HG03060 (cell line): ENCODE data around the gene DUSP5.
"Not testable (repeated sequence)": the region's sequence is repeated elsewhere in the genome, so short reads cannot be mapped to it uniquely, and the experiment has no call there.

Experiments
- ATAC-seq: cut with Tn5 transposase; IDR thresholded peaks from one replicate; pipeline ENCODE4 v1.9.1; 2021; ENCODE audit warnings: low read depth, moderate number of reproducible peaks; ENCODE audit not compliant: unreplicated experiment

The DUSP5 gene, protein sequence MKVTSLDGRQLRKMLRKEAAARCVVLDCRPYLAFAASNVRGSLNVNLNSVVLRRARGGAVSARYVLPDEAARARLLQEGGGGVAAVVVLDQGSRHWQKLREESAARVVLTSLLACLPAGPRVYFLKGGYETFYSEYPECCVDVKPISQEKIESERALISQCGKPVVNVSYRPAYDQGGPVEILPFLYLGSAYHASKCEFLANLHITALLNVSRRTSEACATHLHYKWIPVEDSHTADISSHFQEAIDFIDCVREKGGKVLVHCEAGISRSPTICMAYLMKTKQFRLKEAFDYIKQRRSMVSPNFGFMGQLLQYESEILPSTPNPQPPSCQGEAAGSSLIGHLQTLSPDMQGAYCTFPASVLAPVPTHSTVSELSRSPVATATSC

GRCh38 chr10:110497438-110498086 is at the start of gene DUSP5:
Gene DUSP5, plus strand, starts transcription at chr10:110497907. Its CDS starts 215 bp downstream, at chr10:110498122.
- ATAC-seq: peak; percentile 48

DNA sequence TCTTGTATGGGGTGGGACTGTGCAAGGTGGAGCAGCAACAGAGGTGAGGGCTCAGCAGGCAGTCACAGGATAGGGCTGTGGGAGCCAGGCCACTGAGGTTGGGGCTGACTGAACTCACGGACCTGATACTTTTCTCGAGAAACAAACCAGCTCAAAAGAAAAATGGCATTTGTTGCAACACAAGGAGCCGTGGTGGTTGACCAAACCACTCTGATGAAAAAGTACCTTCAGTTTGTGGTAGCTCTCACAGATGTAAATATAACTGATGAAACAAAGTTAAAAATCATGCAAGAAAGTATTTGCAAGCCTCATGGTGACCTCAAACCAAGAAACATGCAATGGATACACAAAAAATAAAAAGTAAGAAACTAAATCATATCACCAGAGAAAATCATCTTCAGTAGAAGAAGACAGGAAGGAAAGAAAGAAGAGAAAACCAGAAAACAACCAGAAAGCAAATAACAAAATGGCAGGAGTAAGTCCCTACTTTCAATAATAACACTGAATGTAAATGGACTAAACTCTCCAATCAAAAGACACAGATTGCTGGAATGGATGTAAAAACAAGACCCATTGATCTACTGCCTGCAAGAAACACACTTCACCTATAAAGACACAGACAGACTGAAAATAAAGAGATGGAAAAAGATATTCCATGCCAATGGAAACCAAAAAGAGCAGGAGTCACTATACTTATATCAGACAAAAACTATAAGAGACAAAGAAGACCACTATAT is 48.9 kb upstream of the DUSP5 start:
- ATAC-seq: no peak

DNA sequence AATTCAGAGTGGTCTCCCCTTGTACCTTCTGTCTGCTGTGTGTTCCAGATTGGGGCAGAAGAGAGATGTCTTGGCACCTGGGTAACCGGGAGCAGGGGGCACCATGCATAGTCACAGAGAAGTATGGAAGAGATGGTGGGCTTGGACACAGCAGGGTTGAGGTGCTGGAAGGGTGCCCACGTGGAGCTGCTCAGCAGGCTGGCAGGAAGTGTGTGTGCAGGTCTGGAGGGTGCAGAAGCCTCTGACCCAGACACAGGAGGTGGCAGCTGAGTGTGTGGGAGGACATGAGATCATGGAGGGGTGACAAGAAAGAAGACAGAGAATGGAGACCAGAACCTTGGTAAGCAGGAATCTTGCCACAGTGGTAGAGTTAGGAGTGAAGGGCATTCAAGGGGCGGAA is 42.3 kb upstream of the DUSP5 start:
- ATAC-seq: no peak

DNA sequence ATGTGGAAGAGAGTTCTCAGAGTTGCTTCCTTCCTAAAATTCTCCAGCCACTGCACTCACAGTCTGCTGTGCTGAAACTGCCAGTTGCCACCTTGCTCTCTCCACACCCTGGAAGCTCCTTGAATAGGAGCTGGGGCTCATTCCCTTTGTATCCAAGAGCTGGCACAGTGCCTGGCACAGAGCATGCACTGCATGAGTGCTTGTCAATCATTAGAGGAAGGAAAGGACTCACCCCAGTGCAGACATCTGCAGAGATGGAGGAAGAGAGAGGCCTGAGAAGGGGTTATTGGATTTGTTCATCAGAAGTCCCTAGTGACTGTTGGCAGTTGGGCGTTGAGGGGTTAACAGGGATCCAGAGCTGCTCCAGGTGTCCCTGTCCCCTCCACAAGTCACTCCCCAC is 41.7 kb upstream of the DUSP5 start:
- ATAC-seq: no peak

- ATAC-seq: no peak
Measured at GRCh38 chr10:110456523-110457091, 41.1 kb upstream of the DUSP5 start.

- ATAC-seq: no peak
Measured at GRCh38 chr10:110457851-110458250, 39.9 kb upstream of the DUSP5 start.

- ATAC-seq: no peak
Measured at GRCh38 chr10:110458266-110458920, 39.3 kb upstream of the DUSP5 start.

- ATAC-seq: no peak
Measured at GRCh38 chr10:110459600-110459999, 38.1 kb upstream of the DUSP5 start.

DNA sequence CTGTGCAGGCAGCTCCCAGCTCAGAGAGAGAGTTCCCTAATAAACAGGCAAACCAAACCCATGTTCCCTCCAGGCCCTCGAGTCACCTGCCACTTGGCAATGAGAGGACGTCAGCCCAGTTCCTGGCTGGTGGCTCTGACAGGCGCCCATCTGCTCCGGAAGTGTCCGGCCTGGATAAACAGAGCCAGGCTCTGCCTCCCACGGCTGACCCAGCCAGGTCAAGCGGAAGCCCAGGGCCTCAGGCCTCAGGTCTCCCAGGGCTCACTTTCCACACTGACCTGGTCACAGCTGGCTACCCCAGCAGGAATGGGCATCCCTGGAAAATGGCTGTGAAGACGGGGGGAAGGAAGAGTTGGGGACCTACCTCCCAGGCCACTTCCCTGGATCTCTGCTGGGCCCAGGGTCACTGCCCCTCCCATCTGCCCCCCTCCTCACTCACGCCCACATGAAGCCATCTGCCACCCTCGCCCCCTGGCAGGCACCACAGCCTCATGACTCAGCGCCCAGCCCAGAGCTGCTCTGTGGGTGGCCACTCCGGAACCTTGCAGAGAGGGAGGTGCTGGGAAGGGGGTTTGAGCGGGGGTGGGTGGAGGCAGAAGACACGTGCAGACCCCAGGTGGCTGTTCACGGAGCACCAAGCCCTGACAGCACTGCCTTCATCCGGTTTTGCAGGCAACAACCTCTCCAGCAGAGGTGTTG is 37.4 kb upstream of the DUSP5 start:
- no peak for ATAC-seq

- no peak for ATAC-seq
Measured at GRCh38 chr10:110461088-110461487, 36.6 kb upstream of the DUSP5 start.

GRCh38 chr10:110461530-110461929 is 36.2 kb upstream of the DUSP5 start:
- no peak for ATAC-seq

- ATAC-seq: no peak
Measured at GRCh38 chr10:110462166-110463095, 35.3 kb upstream of the DUSP5 start.

GRCh38 chr10:110468258-110468657 is 29.4 kb upstream of the DUSP5 start:
- not testable (repeated sequence) for ATAC-seq

DNA sequence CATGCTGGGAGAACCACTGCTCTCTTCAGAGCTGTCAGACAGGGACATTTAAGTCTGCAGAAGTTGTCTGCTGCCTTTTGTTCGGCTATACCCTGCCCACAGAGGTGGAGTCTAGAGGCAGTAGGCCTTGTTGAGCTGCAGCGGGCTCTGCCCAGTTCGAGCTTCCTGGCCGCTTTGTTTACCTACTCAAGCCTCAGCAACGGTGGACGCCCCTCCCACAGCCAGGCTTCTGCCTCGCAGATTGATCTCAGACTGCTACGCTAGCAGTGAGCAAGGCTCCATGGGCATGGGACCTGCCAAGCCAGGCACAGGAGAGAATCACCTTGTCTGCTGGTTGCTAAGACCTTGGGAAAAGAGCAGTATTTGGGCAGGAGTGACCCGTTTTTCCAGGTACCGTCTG is 27.2 kb upstream of the DUSP5 start:
- not testable (repeated sequence) for ATAC-seq

- no peak for ATAC-seq
Measured at GRCh38 chr10:110471566-110472139, 26.1 kb upstream of the DUSP5 start.

GRCh38 chr10:110474017-110474416 is 23.7 kb upstream of the DUSP5 start:
- ATAC-seq: no peak

- no peak for ATAC-seq
Measured at GRCh38 chr10:110474826-110475225, 22.9 kb upstream of the DUSP5 start.

GRCh38 chr10:110475722-110476515 is 21.8 kb upstream of the DUSP5 start:
- ATAC-seq: no peak
